GM19372 (cell line): ENCODE measurements around the gene DYSF.

Source experiments
- ATAC-seq: cut with Tn5 transposase; IDR thresholded peaks from one replicate; pipeline ENCODE4 v1.9.1; 2021; ENCODE audit warnings: mild to moderate bottlenecking, low read depth, moderate library complexity; ENCODE audit not compliant: unreplicated experiment

DYSF gene

DNA sequence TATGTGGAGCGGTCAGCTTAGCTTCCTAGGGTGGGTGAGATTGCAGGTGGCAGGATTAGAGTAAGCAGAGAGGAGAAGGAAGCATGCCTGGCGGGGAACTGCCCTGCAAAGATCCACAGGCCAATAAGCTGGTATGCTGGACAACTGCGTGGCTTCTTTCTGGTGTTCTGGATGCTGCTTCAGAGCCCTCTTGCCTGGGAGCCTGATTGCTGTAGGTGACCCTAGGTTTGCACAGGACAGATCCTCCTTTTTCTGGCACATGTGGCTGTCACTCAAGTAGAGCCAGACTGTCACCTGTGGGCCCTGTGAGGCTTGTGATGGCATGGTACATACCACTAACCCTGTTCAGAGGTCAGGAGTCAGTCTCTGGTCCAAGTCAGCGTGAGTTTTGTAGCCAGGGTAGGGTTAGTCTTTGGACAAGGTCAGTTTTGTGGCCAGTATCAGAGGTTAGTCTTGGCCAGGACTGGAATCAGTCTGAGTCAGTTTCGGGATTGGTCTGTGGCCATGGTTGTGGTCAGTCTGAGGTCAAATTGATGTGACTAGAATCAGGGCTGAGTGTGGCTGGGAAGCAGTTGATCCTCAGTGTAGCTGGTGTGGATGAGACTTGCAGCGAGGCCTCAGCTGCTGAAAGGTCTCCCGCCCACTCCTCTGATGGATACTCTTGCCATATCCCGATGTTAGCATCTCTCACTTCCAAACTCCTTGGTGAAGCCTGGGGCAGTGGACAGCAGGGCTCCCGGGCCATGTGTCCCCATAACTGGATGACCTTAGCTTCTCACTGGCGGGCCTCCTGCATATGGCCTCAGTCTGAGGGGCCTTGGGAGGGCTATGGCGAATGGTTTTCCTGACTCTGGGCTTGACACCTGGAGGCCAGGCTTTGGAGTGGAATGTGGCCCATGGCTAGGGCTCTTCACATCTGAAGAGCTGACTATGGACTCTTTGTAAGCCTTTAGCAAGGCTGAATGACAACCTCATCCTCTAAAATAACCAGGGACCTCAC lies 260.5 kb downstream of the DYSF start:
- ATAC-seq, result no peak

DNA sequence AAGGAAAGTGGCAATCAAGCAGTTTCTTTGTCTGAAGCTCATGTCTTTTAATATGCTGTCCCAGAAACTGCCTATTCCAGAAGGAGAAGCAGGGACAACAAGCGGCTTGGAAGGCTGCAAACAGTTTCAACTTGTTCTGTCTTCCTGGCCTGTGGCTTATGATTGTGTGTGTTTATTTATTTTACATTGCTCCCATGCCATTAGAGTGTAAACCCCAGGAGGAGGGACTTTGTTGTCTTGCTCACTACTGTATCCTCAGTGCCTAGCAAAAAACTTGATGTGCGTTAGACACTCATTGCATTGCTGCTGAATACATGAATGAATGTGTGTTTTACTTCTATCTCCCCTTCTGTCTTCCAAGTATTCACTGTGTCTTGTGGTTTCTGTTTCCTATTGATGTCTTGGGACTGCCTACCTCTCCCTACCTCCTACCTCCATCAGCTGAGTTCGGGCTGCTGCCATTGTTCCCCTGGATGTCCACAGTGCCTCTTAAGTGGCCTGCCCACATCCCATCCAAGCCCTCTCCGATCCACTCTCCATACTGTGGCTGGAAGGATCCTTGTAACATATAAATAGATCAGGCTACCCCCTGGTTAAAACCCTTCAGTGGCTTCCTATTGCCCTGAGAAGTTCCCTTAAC lies 261.4 kb downstream of the DYSF start:
- no peak for ATAC-seq

GRCh38 chr2:71715241-71715750 lies 261.9 kb downstream of the DYSF start:
- ATAC-seq, result no peak

- no peak for ATAC-seq
Measured at GRCh38 chr2:71715951-71716696, 262.8 kb downstream of the DYSF start.

GRCh38 chr2:71716697-71717624 lies 263.6 kb downstream of the DYSF start:
- ATAC-seq, result no peak

- no peak for ATAC-seq
Measured at GRCh38 chr2:71718686-71719085, 265.3 kb downstream of the DYSF start.

DNA sequence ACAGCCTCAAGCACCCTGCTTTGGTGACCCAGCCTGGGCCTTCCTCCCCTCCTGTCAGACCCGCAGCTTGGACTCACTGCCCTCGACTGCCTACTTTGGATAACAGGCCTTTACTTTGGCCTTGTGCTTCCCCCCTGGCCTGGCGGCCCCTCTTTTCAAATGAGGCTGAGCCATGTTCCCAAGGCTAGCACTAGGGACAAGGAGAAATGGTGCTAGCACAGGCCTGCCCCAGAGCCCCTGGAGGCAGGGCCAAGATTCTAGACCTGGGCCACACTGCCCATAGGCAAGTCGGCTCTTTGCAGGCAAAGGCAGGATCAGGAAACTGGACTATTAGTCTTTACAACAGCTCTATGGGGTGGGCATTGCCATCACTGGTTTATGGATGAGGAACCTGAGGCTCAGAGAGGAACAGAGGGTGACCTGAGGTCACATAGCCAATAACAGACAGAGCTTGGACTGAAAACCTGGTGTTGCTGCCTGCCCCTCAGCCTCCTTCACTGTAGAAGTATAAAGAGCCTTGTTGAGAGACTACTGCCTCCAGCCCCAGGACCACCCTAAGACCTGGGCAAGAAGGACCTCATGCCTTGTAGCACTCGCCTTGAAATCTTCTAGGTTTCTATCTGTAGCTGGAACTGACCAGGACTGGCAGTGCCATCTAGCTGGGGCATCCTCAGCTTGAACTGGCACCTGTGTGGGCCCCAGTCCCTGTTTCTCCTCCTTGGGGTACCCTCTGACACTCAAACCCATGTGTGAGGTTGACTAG lies 266.3 kb downstream of the DYSF start:
- no peak for ATAC-seq

DNA sequence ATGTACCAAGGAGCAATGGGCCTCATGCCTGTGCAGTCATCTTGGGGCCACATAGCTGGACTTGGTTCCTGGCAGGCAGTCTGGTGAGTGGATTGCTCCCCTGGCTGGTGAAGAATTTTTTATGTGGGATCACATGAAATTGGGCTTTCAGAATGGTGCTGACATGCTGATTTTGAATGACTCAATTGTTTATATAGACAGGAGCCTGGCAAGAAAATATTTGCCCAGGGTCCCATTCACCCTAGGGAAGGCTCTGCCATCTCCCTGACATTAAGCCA lies 266.9 kb downstream of the DYSF start:
- no peak for ATAC-seq

DNA sequence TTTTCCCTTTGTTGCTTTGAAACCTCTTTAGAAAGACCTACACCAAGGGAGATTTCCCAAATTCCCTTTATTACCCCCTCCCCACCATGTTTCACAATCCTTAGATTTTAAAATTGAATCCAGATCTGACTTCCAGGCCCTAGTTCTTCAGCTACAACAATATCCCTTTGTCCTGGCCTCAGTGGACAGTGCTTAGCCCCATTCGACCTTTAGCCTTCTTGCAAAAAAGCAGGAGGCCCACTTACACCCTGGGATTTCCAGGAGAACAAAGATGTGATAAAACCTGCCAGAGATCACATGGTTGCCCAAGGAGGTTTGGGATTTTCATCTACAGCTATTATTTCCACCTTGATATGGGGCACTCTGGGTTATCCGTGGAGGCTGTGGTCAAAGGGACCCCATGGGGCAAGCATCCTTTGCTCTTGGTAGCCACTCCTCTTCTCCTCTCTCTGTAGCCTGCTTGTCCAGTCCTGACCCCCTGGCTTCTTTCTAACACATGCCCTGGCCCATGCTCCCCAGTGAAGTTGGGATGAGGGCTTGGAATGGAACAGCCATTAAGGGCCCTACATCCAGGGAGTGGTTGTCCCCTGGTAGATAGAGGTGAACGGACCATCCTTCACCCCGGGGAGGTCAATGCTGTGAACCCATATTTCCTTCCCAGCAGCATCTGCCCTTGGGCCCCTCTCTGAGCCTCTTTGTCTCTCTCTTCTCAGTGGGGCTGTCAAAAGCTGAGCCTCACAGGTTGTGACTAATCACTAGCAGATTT lies 267.4 kb downstream of the DYSF start:
- no peak for ATAC-seq

DNA sequence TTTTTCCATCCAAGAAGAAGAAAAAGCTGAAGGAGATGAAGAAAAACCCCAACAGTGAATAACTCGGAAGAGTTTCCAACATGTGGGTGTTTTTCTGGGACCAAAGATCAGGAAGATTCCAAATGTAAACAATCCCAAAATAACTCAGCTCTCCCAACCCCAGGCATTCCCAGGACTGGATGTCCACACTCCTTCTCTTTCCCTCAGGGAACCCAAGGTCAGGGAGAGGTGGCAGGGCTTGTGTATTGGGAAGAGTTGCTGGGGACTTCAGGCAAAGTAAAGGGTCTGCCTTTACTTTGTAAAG lies 268.0 kb downstream of the DYSF start:
- ATAC-seq, result no peak

GRCh38 chr2:71721669-71722068 lies 268.3 kb downstream of the DYSF start:
- no peak for ATAC-seq

GRCh38 chr2:71722286-71722685 lies 268.9 kb downstream of the DYSF start:
- ATAC-seq, result no peak

GRCh38 chr2:71724793-71725192 lies 271.4 kb downstream of the DYSF start:
- no peak for ATAC-seq

- no peak for ATAC-seq
Measured at GRCh38 chr2:71725836-71726235, 272.5 kb downstream of the DYSF start.

- ATAC-seq, result no peak
Measured at GRCh38 chr2:71727562-71727961, 274.2 kb downstream of the DYSF start.

GRCh38 chr2:71728036-71728435 lies 274.7 kb downstream of the DYSF start:
- no peak for ATAC-seq

GRCh38 chr2:71730785-71731383 lies 277.5 kb downstream of the DYSF start:
- no peak for ATAC-seq

GRCh38 chr2:71734620-71735019 lies 281.3 kb downstream of the DYSF start:
- no peak for ATAC-seq
